WERI-Rb-1 (cell line): Measurements from ENCODE around the gene XIAP.
"Not testable (repeated sequence)": the region's sequence is repeated elsewhere in the genome, so short reads cannot be mapped to it uniquely, and the experiment has no call there.

Experiments
- DNase-seq: peaks from one replicate; pipeline ENCODE4 v3.0.0-alpha.2; 2020
- H3K27ac ChIP-seq: fragments of 250-450 bp; sonication (Bioruptor Pico); 2 replicates; pipeline ENCODE4 v1.5.1; 2020; ENCODE audit warnings: mild to moderate bottlenecking, moderate library complexity
- H3K27me3 ChIP-seq: fragments of 250-450 bp; sonication (Bioruptor Pico); 2 replicates; pipeline ENCODE4 v1.5.1; 2021; ENCODE audit warnings: mild to moderate bottlenecking, low read depth, moderate library complexity; ENCODE audit not compliant: insufficient read depth, severe bottlenecking
- H3K36me3 ChIP-seq: fragments of 250-450 bp; sonication (Bioruptor Pico); 2 replicates; pipeline ENCODE4 v1.5.1; 2020; ENCODE audit warnings: mild to moderate bottlenecking, moderate library complexity
- H3K4me3 ChIP-seq: 2 replicates; pipeline ENCODE4 v1.5.1; 2011; ENCODE audit warnings: low read depth, mild to moderate bottlenecking, control low read depth, low read length
- H3K9me3 ChIP-seq: fragments of 250-450 bp; sonication (Bioruptor Pico); 2 replicates; pipeline ENCODE4 v1.5.1; 2021; ENCODE audit warnings: mild to moderate bottlenecking, moderate library complexity; ENCODE audit not compliant: severe bottlenecking
- CTCF ChIP-seq: IDR thresholded peaks from 2 replicates; pipeline ENCODE4 v1.5.1; 2011; ENCODE audit warnings: low read depth, mild to moderate bottlenecking, control low read depth, inconsistent platforms, low read length

Gene XIAP

GRCh38 chrX:123830309-123830708 lies 29.5 kb upstream of the XIAP start:
- TF ChIP-seq CTCF: no peak
- H3K4me3 ChIP-seq: no peak overlapping the region
- H3K36me3 ChIP-seq: no peaks in the 10 kb centered on the region
- H3K27me3 ChIP-seq: peaks cover 3% of the 10 kb centered on the region
- no peaks in the 10 kb centered on the region for H3K9me3 ChIP-seq
- no peak overlapping the region for H3K27ac ChIP-seq
- DNase-seq: no peak

- H3K27ac ChIP-seq: peak overlapping the region; percentile 62
- peak; percentile 72 for TF ChIP-seq CTCF
- H3K9me3 ChIP-seq: no peaks in the 10 kb centered on the region
- no peaks in the 10 kb centered on the region for H3K36me3 ChIP-seq
- H3K4me3 ChIP-seq: peak overlapping the region; percentile 39
- peaks cover 5% of the 10 kb centered on the region for H3K27me3 ChIP-seq
- DNase-seq: peak; percentile 61
Observed at GRCh38 chrX:123833387-123833786, 26.5 kb upstream of the XIAP start.

- no peak for TF ChIP-seq CTCF
- no peaks in the 10 kb centered on the region for H3K9me3 ChIP-seq
- DNase-seq: peak; percentile 77
- peak overlapping the region; percentile 39 for H3K4me3 ChIP-seq
- H3K36me3 ChIP-seq: no peaks in the 10 kb centered on the region
- peak overlapping the region; percentile 62 for H3K27ac ChIP-seq
- peaks cover 2% of the 10 kb centered on the region for H3K27me3 ChIP-seq
Observed at GRCh38 chrX:123834116-123834515, 25.7 kb upstream of the XIAP start.

GRCh38 chrX:123835661-123836371 lies 24.0 kb upstream of the XIAP start:
- no peaks in the 10 kb centered on the region for H3K9me3 ChIP-seq
- no peak for DNase-seq

GRCh38 chrX:123845129-123845528 lies 14.7 kb upstream of the XIAP start:
- H3K9me3 ChIP-seq, H3K4me3 ChIP-seq, H3K36me3 ChIP-seq, H3K27me3 ChIP-seq, DNase-seq, H3K27ac ChIP-seq: not testable (repeated sequence)

More at GRCh38 chrX:123835661-123836371, 24.0 kb upstream of the XIAP start:
- Histone ChIP-seq H3K36me3 (no peaks in the 10 kb centered on the region), H3K27ac (no peak overlapping the region), H3K4me3 (no peak overlapping the region), H3K27me3 (peaks cover 2% of the 10 kb centered on the region)
- no peak for TF ChIP-seq CTCF

GRCh38 chrX:123846577-123847038 lies 13.2 kb upstream of the XIAP start:
- TF ChIP-seq CTCF: no peak
- no peak overlapping the region for H3K27ac ChIP-seq
- DNase-seq: no peak
- no peaks in the 10 kb centered on the region for H3K9me3 ChIP-seq
- H3K36me3 ChIP-seq: no peaks in the 10 kb centered on the region
- H3K27me3 ChIP-seq: no peaks in the 10 kb centered on the region
- no peak overlapping the region for H3K4me3 ChIP-seq
